T47D (cell line): ENCODE results near the gene VAV3.
A peak's percentile ranks its signal among the peaks of the same experiment; 100 is the strongest.

Source experiments
- DNase-seq, 2 experiments: peaks; one replicate each; pipeline versions ENCODE4 v3.0.0 to v3.0.0-alpha.2; 2011 to 2012; ENCODE audit warnings: low read depth in 1 of 2, low spot score in 1 of 2
- JUND ChIP-seq: IDR thresholded peaks from 2 replicates; pipeline ENCODE4 v1.6.1; 2012; ENCODE audit warnings: low read depth
- in situ Hi-C: cut with HindIII; loops from 2 replicates; pipeline ENCODE4 v1.10.0; 2016; ENCODE audit warnings: low sequenced_read_pairs, low pct_unique_long_range_greater_than_20kb

VAV3 gene

GRCh38 chr1:107546576-107546975, 418.4 kb downstream of the VAV3 start:
- no peak for TF ChIP-seq JUND
- in situ Hi-C loops = no loop called here
- no peak for DNase-seq

- in situ Hi-C loops = no loop called here
- no peak for DNase-seq
- no peak for TF ChIP-seq JUND
These were observed 419.1 kb downstream of the VAV3 start for GRCh38 chr1:107545879-107546278.

GRCh38 chr1:107545056-107545577, 419.9 kb downstream of the VAV3 start:
- in situ Hi-C loops = no loop called here
- DNase-seq = no peak
- TF ChIP-seq JUND = no peak

- TF ChIP-seq JUND = 0 out of 2 replicates have a peak, but pooled peaks have one; percentile 24
- no peak for DNase-seq
- in situ Hi-C loops = no loop called here
These were observed 420.7 kb downstream of the VAV3 start for GRCh38 chr1:107544285-107544684.

GRCh38 chr1:107541412-107541811, 423.6 kb downstream of the VAV3 start:
- no peak for TF ChIP-seq JUND
- DNase-seq = no peak
- in situ Hi-C loops = no loop called here

- TF ChIP-seq JUND = no peak
- in situ Hi-C loops = no loop called here
- DNase-seq = no peak
These were observed 426.5 kb downstream of the VAV3 start for GRCh38 chr1:107538502-107538901.

GRCh38 chr1:107536266-107536665, 428.7 kb downstream of the VAV3 start:
- no peak for TF ChIP-seq JUND
- DNase-seq = peak; percentile 5 to 77
- in situ Hi-C loops = no loop called here

GRCh38 chr1:107535091-107535490, 429.9 kb downstream of the VAV3 start:
- DNase-seq = no peak
- in situ Hi-C loops = no loop called here
- no peak for TF ChIP-seq JUND

GRCh38 chr1:107534632-107535031, 430.3 kb downstream of the VAV3 start:
- in situ Hi-C loops = no loop called here
- DNase-seq = peak in 1 of 2 experiments; percentile 37
- no peak for TF ChIP-seq JUND

GRCh38 chr1:107533436-107533835, 431.5 kb downstream of the VAV3 start:
- no peak for DNase-seq
- no peak for TF ChIP-seq JUND
- in situ Hi-C loops = no loop called here

GRCh38 chr1:107532318-107532717, 432.7 kb downstream of the VAV3 start:
- in situ Hi-C loops = no loop called here
- TF ChIP-seq JUND = no peak
- no peak for DNase-seq

- in situ Hi-C loops = no loop called here
- no peak for DNase-seq
These were observed 433.7 kb downstream of the VAV3 start for GRCh38 chr1:107531065-107531908.

GRCh38 chr1:107530543-107530942, 434.4 kb downstream of the VAV3 start:
- in situ Hi-C loops = no loop called here
- TF ChIP-seq JUND = no peak
- no peak for DNase-seq

More at GRCh38 chr1:107531065-107531908, 433.7 kb downstream of the VAV3 start:
- no peak for TF ChIP-seq JUND
